AG04450 (cell line): Measurements from ENCODE around the gene IPO4. TPM values are rescaled to one million over a fixed set of nuclear protein-coding genes. Genes with fewer than 3 reads are reported as not detected.

Experiments used
- CTCF ChIA-PET: fragments of 300-600, 350-600 bp; formaldehyde crosslinking; extraction: SDS; loops from one replicate; lab custom pipeline; 2022; ENCODE audit warnings: antibody characterized with exemption, inconsistent platforms; lab: Charles Lee
- POLR2A ChIA-PET: fragments of 350-600 bp; formaldehyde crosslinking; extraction: SDS; loops from one replicate; lab custom pipeline; 2021; ENCODE audit warnings: antibody characterized with exemption, inconsistent platforms; lab: Yijun Ruan, JAX
- DNase-seq: peaks from one replicate; pipeline ENCODE4 v3.0.0-alpha.2; 2011; ENCODE audit warnings: low read depth, low spot score
- H3K27ac ChIP-seq: one replicate; pipeline ENCODE4 v1.5.1; 2012; ENCODE audit warnings: low read depth, low read length, control low read depth
- H3K27me3 ChIP-seq: one replicate; pipeline ENCODE4 v1.6.0; 2012; ENCODE audit warnings: low read length; ENCODE audit not compliant: control insufficient read depth, insufficient read depth
- H3K4me3 ChIP-seq: 2 replicates; pipeline ENCODE4 v1.5.1; 2011; ENCODE audit warnings: mild to moderate bottlenecking, low read depth, low read length, control low read depth
- H3K9me3 ChIP-seq: 2 replicates; pipeline ENCODE4 v1.5.1; 2012; ENCODE audit warnings: low read length; ENCODE audit not compliant: control insufficient read depth, insufficient read depth
- polyA plus RNA-seq: library from polyadenylated mRNA; depleted of rRNA; stranded (reverse); fragments of >200 nt; gene quantifications from 2 replicates; pipeline ENCODE4 v1.2.3, GENCODE V29; 2011
- TF ChIP-seq, protein P1 (sequence below): IDR thresholded peaks from 2 replicates; pipeline ENCODE4 v1.5.1; 2011; ENCODE audit warnings: low read depth, low read length, control low read depth, inconsistent platforms

IPO4 gene
- polyA plus RNA-seq, 1 experiment: 15.2 TPM

DNA sequence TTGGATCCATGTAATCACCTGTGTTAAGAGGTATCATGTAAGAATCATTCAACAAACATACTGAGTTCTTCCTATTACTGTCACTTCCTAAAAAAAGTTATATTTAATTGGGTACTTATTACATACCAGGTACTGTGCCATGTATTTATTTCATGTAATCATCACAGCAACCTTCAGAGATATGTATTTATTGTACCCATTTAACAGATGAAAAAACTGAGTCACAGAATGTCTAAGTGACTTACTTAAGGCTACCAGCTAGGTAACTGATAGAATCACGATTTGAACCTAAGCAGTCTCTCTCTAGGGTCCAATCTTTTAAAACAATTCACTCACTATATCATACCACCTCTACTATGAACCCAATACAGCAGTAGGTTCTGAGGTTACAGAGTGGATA, 44.2 kb downstream of the IPO4 start:
- DNase-seq: no peak
- TF ChIP-seq, protein P1, sequence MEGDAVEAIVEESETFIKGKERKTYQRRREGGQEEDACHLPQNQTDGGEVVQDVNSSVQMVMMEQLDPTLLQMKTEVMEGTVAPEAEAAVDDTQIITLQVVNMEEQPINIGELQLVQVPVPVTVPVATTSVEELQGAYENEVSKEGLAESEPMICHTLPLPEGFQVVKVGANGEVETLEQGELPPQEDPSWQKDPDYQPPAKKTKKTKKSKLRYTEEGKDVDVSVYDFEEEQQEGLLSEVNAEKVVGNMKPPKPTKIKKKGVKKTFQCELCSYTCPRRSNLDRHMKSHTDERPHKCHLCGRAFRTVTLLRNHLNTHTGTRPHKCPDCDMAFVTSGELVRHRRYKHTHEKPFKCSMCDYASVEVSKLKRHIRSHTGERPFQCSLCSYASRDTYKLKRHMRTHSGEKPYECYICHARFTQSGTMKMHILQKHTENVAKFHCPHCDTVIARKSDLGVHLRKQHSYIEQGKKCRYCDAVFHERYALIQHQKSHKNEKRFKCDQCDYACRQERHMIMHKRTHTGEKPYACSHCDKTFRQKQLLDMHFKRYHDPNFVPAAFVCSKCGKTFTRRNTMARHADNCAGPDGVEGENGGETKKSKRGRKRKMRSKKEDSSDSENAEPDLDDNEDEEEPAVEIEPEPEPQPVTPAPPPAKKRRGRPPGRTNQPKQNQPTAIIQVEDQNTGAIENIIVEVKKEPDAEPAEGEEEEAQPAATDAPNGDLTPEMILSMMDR: no peak
- POLR2A ChIA-PET: no interaction called here
- CTCF ChIA-PET: interaction anchor here (4.7 kb wide), 1 partner anchor 16 kb away, joined by 54 read pairs; the partner anchor contains the start of gene IRF9
- Histone ChIP-seq H3K27ac (no peak overlapping the region), H3K27me3 (no peaks in the 10 kb centered on the region), H3K9me3 (peaks cover 3% of the 10 kb centered on the region; the same call in 1 of the 2 replicates), H3K4me3 (no peak overlapping the region)

DNA sequence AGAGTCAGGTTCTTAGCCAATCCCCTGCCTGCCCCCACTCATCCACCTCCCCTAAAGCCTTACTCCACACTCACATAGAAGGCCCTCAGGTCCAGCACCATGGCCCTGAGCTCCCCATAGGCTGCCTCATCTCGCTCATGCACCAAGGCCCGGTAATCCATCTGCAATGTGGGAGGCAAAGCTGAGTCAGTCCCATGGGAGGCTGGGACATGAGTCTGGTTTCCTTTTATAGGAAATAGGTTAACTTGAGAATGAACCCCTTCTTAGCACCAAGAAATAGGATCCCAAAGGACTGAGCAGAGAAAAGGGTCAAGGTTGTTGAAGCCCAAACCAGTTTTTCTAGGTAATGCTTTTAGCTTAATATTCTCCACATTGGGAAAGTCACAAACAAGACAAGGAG, 45.1 kb downstream of the IPO4 start:
- Histone ChIP-seq H3K27ac (no peak overlapping the region), H3K27me3 (no peaks in the 10 kb centered on the region), H3K9me3 (peaks cover 3% of the 10 kb centered on the region; the same call in 1 of the 2 replicates), H3K4me3 (no peak overlapping the region)
- POLR2A ChIA-PET: interaction anchor here (0.9 kb wide), 1 partner anchor 52 kb away, joined by 3 read pairs; the partner anchor contains the start of gene TM9SF1
- no peak for DNase-seq
- CTCF ChIA-PET: interaction anchor here (1.3 kb wide), 1 partner anchor 18 kb away, joined by 3 read pairs; the partner anchor contains the start of gene IRF9
- TF ChIP-seq, protein P1: no peak

DNA sequence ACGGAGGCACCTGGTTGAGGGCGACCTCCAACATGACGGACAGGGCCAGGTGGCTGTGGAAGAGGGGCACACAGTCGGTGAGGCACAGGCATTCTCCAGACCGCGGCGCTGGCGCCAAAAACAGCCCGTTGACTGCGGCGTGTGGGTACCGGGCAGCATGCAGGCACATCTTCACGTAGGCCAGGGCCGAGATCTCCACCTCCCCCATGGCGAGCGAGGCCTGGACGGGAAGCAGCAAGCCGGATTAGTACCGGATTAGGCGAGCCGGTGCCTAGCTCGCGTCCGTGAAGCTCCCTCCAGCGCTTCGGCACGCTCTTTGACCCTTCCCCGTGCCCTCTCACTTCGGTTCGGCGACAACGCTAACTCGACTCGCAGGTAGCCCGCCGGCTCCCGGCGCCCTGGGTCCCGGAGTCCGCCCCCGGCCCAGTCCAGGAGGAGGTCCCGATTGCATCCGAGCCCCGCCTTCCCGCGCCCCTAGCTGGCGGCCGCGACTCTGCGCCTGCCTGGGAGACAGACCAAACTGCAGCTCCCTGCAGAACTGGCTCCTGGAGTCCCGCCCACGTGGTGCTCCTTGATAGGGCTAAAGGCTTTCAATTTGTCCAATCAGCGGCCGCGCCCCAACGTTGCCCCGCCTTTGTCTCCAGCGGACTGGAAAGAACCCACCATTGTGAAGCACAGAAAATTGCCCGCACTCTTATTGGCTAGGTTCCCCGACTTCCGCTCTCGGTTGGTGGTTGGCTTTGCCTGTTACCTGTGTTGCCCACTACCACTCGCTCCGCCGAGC, 47.3 kb downstream of the IPO4 start, which contains the start of gene EMC9:
Gene EMC9, minus strand, starts transcription at position 495 of the 784 bp plus-strand sequence. Its CDS starts 287 bp downstream, at position 208.
- POLR2A ChIA-PET: interaction anchor here (0.6 to 1.2 kb wide), 9 partner anchors 20 to 164 kb away, joined by 3 to 12 read pairs (median 3); partner anchors contain the start of genes DCAF11, IRF9, NRL and TINF2
- H3K27me3 ChIP-seq: no peaks in the 10 kb centered on the region
- TF ChIP-seq, protein P1: peak; percentile 48
- CTCF ChIA-PET: interaction anchor here (0.5 to 1.3 kb wide), 10 partner anchors 20 to 1827 kb away, joined by 3 to 5 read pairs (median 4); partner anchors contain the start of gene IRF9
- no peaks in the 10 kb centered on the region for H3K9me3 ChIP-seq
- H3K4me3 ChIP-seq: peak within 1 kb of the TSS; percentile 95
- H3K27ac ChIP-seq: peak within 1 kb of the TSS; percentile 81
- DNase-seq: peak; percentile 97

DNA sequence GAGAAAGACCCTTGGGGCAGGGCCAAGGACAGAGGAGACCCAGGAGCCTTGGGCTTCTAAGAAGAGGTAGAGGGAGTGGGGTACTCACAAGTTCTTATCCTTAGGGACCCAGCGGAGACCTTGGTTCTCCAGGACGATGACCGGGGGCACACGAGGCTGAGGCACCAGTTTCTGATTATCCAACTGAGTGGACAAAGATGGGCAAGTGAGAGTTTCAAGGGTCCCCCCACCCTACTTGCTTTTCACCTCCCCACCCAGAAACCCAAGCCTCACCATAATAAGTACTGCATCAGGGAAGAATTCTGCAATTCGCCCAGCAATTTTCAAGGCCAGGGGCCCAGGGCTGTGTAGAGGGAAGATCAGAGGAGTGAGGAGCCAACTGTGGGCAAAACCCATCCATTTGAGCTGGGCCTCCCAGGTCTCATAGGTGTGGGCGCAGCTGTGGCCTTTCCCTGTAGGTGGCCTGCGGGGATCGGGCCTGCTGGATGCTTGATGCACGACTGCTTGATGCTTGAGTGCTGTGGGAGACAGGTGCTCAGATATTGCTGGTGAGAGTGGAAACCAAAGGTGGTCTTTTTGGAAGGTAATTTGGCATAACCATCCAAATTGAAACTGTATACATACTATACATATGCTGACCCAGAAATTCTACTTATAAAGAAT, 49.2 kb downstream of the IPO4 start:
- TF ChIP-seq, protein P1: no peak
- H3K4me3 ChIP-seq: peak overlapping the region; percentile 25; the same call in 1 of the 2 replicates
- H3K27ac ChIP-seq: no peak overlapping the region
- no peaks in the 10 kb centered on the region for H3K27me3 ChIP-seq
- CTCF ChIA-PET: no interaction called here
- POLR2A ChIA-PET: interaction anchor here (0.8 to 1.4 kb wide), 2 partner anchors 25 kb away, joined by 3 to 6 read pairs; partner anchors contain the start of genes DCAF11 and NRL
- H3K9me3 ChIP-seq: no peaks in the 10 kb centered on the region
- no peak for DNase-seq
